ENCODE measurements around the gene HOXB5. TPM values are rescaled to one million over a fixed set of nuclear protein-coding genes. Genes with fewer than 3 reads are reported as not detected.

Gene HOXB5
- 12.3 and 15.8 TPM in 2 replicates for total RNA-seq

DNA sequence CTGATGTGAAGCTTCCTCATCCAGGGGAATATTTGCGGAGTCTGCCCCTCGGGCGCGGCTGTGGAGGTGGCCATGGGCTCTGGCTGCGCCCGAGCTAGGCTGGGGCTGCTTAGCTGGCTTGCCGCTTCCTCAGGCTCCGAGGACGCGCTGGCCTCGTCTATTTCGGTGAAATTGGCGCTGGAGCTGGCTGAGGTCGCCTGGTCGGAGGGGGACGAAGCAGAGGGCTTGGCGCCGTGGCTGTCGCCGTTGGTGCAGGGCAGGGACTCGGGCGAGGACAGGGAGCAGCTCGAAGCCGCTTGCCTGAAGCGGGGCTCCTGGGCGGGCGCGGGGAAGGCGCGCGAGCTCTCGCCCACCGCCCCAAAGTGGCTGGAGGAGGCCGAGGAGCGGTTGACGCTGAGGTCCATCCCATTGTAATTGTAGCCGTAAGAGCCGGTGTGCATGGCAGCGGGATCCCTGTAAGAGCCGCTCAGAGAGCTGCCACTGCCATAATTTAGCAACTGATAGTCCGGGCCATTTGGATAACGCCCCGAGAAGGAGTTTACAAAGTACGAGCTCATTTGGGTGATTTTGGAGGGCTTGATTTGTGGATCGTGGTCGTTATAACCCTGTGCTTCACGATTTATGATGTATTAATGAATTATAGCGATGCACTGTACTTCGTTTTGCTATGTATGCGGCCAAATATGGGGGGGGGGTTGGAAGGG is at the start of gene HOXB5:
Gene HOXB5, minus strand, starts transcription at position 654 of the 704 bp plus-strand sequence. Its CDS starts 97 bp downstream, at position 557.

DNA sequence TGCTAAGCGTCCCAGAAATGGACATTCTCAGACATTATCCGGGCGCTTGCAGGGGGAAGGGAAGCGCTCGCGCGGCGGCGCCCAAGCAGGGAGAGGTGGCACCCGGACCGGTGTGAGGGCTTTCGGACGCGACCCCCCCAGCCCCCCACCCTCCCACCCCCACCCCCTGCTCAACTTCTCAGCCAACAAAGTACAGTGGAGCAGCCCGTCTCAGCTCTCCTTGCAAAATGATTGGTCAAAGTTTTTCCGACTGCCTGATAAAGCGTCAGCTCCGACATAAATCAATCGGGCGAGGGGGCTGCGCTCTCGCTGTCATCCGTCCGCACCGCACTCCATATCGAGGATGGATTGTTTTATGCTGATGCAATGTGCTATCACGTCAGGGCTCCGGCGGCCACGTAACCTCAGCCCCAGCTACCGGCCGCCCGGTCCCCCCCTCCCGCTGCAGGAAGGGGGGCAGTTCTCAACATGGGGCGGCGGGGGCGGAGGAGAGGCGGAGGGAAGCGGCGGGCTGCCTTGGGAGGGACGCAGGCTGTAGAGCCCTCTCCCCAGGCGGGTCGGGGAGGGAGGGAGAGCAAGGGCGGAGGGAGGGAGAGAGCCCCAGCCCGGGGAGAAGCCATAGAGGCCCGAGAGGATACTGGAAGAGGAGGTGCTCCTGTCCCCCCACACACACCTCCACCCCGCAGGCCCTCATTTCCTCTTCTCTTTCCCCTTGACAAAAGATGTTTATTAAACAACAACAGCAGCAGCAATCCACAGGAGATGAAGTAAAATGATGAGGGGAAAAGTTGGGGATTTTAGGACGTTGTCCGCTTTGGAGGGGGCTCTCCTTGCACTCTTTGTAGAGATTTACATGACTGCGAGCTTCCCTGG is 32.9 kb upstream of the HOXB5 start, which contains the start of gene HOXB9:
Gene HOXB9, minus strand, starts transcription at position 114 of the 873 bp plus-strand sequence. Its CDS starts 89 bp downstream, at position 25.

DNA sequence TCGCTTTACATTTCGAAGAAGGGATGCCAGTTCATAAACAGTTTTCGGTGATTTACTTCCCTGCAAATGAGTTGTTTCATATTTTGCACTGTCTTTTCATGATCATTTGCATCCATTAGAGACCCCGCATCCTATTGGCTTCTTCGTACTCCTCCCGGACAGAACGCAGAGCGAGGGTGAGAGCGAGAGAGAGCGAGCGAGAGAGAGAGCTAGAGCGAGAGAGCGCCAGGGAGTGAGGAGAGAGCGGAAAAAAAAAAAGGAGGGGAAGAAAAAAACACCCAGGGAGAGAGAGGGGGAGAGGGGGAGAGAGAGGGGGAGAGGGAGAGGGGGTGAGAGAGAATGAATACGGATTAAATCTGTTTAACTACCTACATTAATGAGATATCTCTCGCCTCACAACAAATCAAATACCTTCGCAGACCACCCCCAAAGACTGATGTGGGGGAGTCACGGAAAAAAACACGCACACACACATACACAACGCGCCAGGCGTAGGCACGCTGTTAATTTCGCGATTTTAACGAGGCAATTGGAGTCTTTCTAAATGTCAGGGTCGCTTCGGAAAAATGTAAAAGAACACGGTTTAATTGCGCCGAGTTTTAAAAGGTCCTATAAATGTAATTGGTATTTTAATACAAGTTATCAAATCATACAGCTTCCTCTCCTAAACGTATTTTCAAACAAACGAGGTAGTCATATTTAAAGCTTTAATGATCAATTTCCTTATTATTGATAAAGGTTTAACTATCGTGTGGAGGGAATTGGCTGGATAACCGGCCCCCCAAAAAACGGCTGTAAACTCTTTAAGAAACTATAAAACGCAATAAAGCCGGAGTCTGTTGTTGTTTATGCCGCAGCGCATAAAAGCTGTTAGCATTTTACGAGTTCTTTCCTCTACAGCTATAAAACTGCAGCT is 21.7 kb upstream of the HOXB5 start, which contains the start of gene HOXB8:
Gene HOXB8, minus strand, starts transcription at position 246 of the 916 bp plus-strand sequence. CDS start 588 bp downstream, outside the sequence.

DNA sequence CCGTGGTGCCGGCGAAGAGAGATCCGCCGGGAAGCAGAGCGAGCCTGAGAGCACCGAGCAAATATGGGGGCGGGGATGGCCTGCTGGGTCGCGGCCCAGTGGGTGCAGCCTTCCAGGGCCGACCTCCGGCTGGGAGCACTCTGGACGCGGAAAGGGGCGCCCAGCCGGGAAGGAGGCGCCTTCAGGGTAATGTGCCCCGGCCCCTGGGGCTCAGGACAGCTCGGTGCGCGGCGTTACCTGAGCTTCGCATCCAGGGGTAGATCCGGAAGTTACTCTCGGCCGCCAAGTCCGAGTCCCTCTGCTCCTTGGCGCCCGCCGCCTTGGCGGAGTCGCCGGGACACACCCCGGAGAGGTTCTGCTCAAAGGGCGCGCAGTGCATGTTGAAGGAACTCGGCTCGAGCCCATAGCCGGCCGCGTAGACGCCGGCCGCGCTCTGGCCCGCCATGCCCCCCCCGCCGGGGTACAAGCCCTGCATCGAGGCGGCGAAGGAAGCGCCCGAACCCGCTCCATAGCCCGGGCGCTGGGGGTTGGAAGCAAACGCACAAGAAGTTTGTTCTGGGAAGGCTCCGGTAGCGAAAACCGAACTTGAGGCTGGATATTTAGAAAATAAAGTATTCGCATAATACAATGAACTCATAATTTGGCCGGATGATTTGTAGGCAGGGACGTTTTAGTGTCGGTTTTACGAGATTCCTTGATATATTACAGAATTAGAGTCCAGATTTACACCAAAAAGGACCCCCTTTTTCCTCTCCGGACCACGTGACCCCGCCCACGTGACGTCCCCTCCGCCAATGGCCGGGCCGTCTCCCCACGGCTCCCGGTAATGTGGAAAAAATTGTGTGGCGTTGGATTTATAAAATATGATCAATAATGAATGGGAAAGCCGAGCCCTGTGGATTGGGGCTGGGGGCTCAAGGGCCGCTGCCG is 17.0 kb upstream of the HOXB5 start, which contains the start of gene HOXB7:
Gene HOXB7, minus strand, starts transcription at position 736 of the 930 bp plus-strand sequence. Its CDS starts 99 bp downstream, at position 637.

DNA sequence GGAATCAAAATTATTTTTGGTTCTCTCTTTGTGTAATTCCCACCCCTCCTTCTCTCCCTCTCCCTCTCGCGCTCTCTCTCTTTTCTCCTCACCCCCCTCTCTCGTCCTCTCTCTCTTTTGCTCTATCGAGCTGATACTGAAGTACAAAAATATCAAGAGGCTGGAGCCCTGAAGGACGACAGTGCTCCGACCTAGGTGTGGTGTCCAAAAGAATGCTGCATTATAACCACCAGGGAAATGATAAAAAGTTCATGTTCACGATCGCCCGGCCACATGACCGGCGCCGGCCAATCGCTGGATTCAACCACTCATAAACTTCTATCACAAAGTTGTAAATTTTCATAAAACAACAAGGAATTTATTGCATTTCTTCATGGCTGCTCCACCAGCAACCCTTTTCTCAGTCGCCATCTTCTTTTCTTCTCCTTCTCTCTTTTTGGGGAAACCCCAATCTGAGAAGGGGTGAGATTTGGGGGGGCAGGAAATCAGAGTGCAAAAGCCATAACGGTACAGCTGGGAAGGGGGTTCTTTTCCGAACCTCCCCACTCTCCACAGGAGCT is 11.3 kb upstream of the HOXB5 start, which contains the start of gene HOXB6:
Gene HOXB6, minus strand, starts transcription at position 217 of the 560 bp plus-strand sequence. CDS start 6,836 bp downstream, outside the sequence.

DNA sequence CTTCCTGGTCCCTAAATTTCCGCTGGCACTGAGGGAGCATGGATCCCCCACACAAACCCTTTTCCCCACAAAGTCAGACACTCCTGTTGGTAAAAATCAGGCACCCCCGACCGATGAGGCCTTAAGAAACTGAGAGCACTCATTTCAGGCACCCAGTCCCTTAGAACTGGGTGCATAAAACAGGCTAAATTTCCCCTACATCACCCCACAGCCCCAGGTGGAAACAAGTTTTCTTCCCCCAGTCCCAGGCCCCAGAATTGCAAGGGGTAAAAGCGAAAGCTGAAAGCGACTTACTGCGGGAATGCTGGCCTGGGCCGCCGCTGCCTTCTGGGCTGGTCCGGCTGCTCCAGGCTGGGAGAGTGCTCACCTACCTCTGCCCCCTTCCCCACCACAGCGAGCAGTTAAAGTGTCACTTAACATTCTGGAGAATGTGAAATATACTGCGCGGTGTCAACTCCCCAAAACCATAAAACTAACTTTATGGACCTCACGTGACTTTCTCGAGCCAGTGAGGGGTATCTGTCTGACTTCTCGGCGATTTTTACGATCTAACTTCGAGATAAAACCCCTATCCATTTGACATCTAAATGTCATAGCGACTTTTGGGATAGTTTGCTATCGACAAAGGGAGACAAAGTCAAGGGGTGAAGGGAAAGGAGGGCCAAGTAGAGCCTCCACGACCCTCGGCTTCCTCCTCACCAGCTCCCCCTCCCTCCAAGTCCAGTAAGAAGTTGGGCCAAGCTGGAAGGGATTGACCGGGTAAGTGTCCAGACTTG is 3.6 kb downstream of the HOXB5 start, which contains the start of gene HOXB3:
Gene HOXB3, minus strand, starts transcription at position 411 of the 776 bp plus-strand sequence. CDS start 37,767 bp downstream, outside the sequence.

DNA sequence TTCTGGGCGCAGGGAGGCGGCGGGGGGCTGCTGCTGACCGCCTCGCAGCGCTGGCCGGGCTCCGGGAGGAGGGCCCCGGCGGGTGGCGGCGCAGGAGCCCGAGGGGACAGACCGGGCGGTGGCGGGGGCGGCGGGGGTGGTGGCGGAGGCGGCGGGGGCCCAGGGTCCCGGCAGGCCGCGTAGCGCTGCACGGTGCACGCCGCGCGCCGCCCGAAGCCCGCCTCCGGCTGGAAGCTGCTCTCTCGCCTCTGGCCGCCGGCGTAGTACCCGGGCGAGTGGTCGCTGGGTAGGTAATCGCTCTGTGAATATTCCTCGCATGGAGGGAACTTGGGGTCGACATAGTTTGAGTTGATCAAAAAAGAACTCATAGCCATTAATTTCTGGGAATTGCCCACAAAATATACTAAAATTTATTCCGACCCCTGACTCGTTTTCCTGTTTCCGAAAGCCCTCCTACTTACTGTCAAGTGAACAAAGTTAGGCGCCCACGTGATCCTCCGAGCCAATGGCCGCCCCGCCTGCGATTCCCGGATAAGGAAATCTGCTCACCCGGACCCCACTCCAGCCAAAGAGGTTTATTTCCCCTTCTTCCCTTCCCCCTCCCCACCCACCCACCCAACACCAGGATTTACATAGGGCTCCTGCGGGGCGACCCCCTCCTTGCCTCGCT is 15.5 kb downstream of the HOXB5 start, which contains the start of gene HOXB4:
Gene HOXB4, minus strand, starts transcription at position 405 of the 670 bp plus-strand sequence. Its CDS starts 31 bp downstream, at position 374.

DNA sequence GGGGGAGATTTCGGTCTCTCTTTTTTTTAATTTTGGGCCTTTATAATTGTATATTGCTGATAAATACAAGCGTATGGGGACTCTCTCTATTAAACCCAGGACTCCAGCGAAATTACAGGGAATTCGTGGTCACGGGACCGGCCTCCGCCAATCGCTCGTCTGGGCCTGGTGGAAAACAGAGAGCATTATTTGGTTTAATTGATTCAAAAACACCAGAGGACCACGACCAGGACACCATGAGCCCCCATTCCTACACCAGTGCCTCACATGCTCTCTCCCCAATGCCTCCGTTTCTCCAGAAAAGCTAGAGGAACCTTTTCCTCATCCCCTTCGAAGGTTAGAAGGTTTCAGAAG is 48.6 kb downstream of the HOXB5 start, which contains the start of gene HOXB2:
Gene HOXB2, minus strand, starts transcription at position 88 of the 354 bp plus-strand sequence. CDS start 198 bp downstream, outside the sequence.

Other genes with a start within 250 kb of the HOXB5 start
- not detected in 2 replicates for gene SKAP1, start 163.6 kb downstream of the HOXB5 start, total RNA-seq
- gene HOXB1, start 62.8 kb downstream of the HOXB5 start, total RNA-seq: not detected in 2 replicates
- gene HOXB2, start 48.7 kb downstream of the HOXB5 start, total RNA-seq: 50.4 and 52.6 TPM in 2 replicates
- gene HOXB4, start 15.4 kb downstream of the HOXB5 start, total RNA-seq: 11.7 and 11.8 TPM in 2 replicates
- 45.0 and 55.3 TPM in 2 replicates for gene HOXB3, start 3.5 kb downstream of the HOXB5 start, total RNA-seq
- gene HOXB6, start 11.2 kb upstream of the HOXB5 start, total RNA-seq: 73.6 and 78.8 TPM in 2 replicates
- gene HOXB7, start 17.2 kb upstream of the HOXB5 start, total RNA-seq: 11.9 and 14.8 TPM in 2 replicates
- 0.50 and 1.0 TPM in 2 replicates for gene HOXB8, start 21.5 kb upstream of the HOXB5 start, total RNA-seq
- gene HOXB9, start 32.6 kb upstream of the HOXB5 start, total RNA-seq: under 0.01 and 0.15 TPM in 2 replicates
- gene PRAC1, start 128.7 kb upstream of the HOXB5 start, total RNA-seq: not detected in 2 replicates
- not detected in 2 replicates for gene PRAC2, start 129.4 kb upstream of the HOXB5 start, total RNA-seq
- not detected in 2 replicates for gene HOXB13, start 135.0 kb upstream of the HOXB5 start, total RNA-seq
- 0.17 TPM in 1 of 2 replicates, not detected in the other for gene TTLL6, start 223.4 kb upstream of the HOXB5 start, total RNA-seq
- gene CALCOCO2, start 237.3 kb upstream of the HOXB5 start, total RNA-seq: 24.7 and 34.5 TPM in 2 replicates